ENCODE measurements around the gene CYTH1.

DNA sequence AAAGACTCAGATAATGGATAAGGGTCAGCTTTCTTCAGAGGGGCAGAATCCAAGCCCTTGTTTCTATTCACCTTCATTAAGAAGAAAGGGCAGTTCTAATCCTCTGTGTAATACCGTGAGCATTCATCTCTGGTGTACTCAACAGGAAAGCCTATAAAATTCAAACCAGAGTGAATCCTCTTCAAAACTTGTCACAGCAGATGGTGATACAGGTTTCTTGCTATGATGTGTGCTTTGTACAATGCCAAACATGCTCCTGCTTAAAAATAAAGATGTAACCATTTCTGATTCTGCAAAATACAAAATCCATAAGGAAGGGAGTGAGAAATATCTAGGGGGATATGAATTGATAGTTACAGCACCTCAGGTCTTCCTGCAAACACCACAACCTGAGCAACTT lies 49.7 kb downstream of the CYTH1 start:
- TF ChIP-seq POLR2A (IDR thresholded peaks at IDR 0.05): no peak
- no peak for TF ChIP-seq CTCF (IDR thresholded peaks at IDR 0.05)

All from adrenal gland (tissue), 5 donors.